Mammary epithelial cell (primary cell): ENCODE measurements around the gene TENM3.

Source experiments
- CTCF ChIP-seq, 2 donors: IDR thresholded peaks in 1 of 2; conservative IDR thresholded peaks in 1 of 2; 2 replicates each; pipeline ENCODE4 v1.5.1; 2011 to 2012; ENCODE audit warnings: inconsistent platforms in 2 of 2, low read length in 2 of 2, mild to moderate bottlenecking in 2 of 2, control low read depth in 1 of 2, low read depth in 1 of 2; ENCODE audit not compliant: insufficient read depth in 1 of 2; ENCODE audit errors: extremely low read depth in 1 of 2
- EZH2 ChIP-seq: IDR thresholded peaks from 2 replicates; pipeline ENCODE4 v1.6.1; 2012; ENCODE audit warnings: low read length, inconsistent platforms, borderline replicate concordance

DNA sequence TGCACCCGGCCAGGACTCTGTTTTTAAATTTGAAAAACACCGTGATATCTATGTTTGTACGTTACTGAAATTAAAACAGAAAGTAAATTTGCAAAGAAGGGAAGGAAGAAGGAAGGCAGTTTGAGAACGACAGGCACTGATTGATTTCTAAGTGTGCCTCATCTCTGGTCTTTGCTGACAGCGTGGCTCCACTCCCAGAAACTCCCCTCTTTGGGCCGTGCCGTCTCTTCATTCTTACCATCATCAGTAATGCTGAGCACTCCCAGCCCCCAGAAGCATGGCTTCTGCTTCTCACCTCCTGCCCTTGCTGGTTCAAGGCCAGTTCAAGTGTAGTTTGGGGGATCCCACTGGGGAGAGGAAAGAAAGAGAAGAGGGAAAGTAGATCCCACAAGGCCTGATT is 85.3 kb downstream of the TENM3 start:
- TF ChIP-seq CTCF (conservative IDR thresholded peaks at IDR 0.05 in 1 of 2, IDR thresholded peaks at IDR 0.05 in 1 of 2; ENCODE audit: extremely low read depth in 1 of 2, insufficient read depth in 1 of 2, low read depth in 1 of 2, low read length in 2 of 2) (no peak), EZH2 (no peak)
